Measurements from ENCODE around the gene DPEP2.

DPEP2 gene

DNA sequence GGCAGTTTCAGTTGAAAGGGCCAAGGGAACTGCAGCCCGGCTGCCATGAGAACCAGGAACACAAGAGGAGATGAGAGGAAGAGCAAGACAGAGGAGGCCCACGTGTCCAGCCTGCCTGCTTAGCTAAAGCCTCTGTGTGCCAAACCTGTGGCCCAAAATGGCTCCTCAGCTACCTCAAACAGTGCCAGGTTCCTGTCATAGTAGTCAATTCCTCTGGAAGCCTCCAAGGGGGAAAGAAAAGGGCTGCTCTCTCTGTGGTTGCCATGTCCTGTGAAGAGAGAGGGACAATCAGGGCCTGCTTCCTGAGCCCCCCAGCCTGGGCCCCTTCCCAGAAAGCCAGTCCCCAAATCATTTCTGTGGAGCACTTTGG lies 36.0 kb downstream of the DPEP2 start:
- no peak overlapping the region for H3K4me3 ChIP-seq (ENCODE audit: low read length)
- no peaks in the 10 kb centered on the region for H3K9me3 ChIP-seq (ENCODE audit: control insufficient read depth, insufficient read depth, low read length)
- H3K79me2 ChIP-seq (ENCODE audit: control insufficient read depth, low read length) = 0 out of 2 replicates have a peak, but pooled peaks cover 6% of the 10 kb centered on the region
- peaks cover 7% of the 10 kb centered on the region; the same call in 1 of the 2 replicates for H3F3A ChIP-seq (ENCODE audit: control insufficient read depth, insufficient read depth)
- H3K9me2 ChIP-seq (replicated peaks; ENCODE audit: control insufficient read depth, low read length) = no peaks in the 10 kb centered on the region
- H3K4me2 ChIP-seq (ENCODE audit: low read length) = no peak overlapping the region
- no peaks in the 10 kb centered on the region; the same call in 1 of the 2 replicates for H3K36me3 ChIP-seq (ENCODE audit: control insufficient read depth, low read length)
- no peak for TF ChIP-seq CTCF (IDR thresholded peaks at IDR 0.05; ENCODE audit: low read depth, low read length, poor library complexity, severe bottlenecking)
- 0 out of 2 replicates have a peak, but pooled peaks cover 3% of the 10 kb centered on the region for H4K20me1 ChIP-seq (ENCODE audit: control insufficient read depth, insufficient read depth, low read depth, low read length)
- H3K4me1 ChIP-seq (ENCODE audit: control insufficient read depth, low read length) = peaks cover 18% of the 10 kb centered on the region
- no peak overlapping the region for H3K27ac ChIP-seq (ENCODE audit: low read depth, low read length)
- no peaks in the 10 kb centered on the region for H3K27me3 ChIP-seq (ENCODE audit: control insufficient read depth, low read length)

DNA sequence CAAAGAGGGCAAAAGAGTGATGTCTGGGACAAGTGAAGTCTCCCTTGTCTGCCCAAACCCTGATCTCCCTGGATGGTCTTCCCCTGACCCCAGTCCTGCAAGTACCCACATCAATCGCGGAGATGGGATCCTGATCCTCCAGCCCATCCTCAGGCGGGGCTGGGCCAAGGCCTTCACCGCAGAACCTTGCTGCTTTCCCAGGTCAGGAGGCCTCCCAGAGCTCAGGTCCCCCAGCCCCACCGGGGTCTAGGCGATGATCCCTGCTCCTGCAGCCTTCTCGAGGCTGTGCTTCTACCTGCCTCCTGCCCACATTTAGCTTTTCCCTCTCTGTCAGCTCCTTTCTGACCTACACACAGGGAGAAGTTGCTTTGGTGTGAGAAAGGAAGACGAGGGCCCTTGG lies 37.1 kb downstream of the DPEP2 start:
- TF ChIP-seq EZH2phosphoT487 (IDR thresholded peaks at IDR 0.05; ENCODE audit: borderline replicate concordance, low read length) (no peak), CTCF (IDR thresholded peaks at IDR 0.05; ENCODE audit: low read depth, low read length, poor library complexity, severe bottlenecking) (no peak)
- peaks cover 7% of the 10 kb centered on the region; the same call in 1 of the 2 replicates for H3F3A ChIP-seq (ENCODE audit: control insufficient read depth, insufficient read depth)
- no peak overlapping the region for H3K4me3 ChIP-seq (ENCODE audit: low read length)
- no peaks in the 10 kb centered on the region; the same call in 1 of the 2 replicates for H3K36me3 ChIP-seq (ENCODE audit: control insufficient read depth, low read length)
- no peaks in the 10 kb centered on the region for H3K27me3 ChIP-seq (ENCODE audit: control insufficient read depth, low read length)
- H3K9me3 ChIP-seq (ENCODE audit: control insufficient read depth, insufficient read depth, low read length) = no peaks in the 10 kb centered on the region
- 0 out of 2 replicates have a peak, but pooled peaks cover 3% of the 10 kb centered on the region for H4K20me1 ChIP-seq (ENCODE audit: control insufficient read depth, insufficient read depth, low read depth, low read length)
- H3K79me2 ChIP-seq (ENCODE audit: control insufficient read depth, low read length) = 0 out of 2 replicates have a peak, but pooled peaks cover 6% of the 10 kb centered on the region
- no peaks in the 10 kb centered on the region for H3K9me2 ChIP-seq (replicated peaks; ENCODE audit: control insufficient read depth, low read length)
- H3K4me2 ChIP-seq (ENCODE audit: low read length) = no peak overlapping the region
- H3K4me1 ChIP-seq (ENCODE audit: control insufficient read depth, low read length) = peaks cover 9% of the 10 kb centered on the region
- no peak overlapping the region for H3K27ac ChIP-seq (ENCODE audit: low read depth, low read length)

DNA sequence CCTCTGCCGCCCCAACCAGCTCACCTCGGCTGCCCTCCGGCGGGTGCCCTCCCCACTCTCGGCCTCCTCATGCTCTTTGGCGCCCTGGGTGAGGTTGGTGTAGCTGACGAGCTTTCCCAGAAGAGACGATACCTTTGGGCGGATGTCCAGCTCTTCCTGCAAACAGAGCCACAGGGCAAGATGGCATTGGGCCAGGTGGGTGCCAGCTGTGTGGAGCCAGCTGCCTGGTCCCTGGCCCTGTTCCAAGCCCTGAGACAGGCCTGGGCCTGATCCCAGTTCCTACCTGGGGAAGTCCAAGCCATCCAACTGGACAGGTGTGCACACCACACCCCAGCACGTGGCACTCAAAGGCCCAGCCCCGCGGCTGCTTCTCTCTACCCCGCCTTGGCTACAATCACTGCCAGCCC lies 37.7 kb downstream of the DPEP2 start:
- no peak overlapping the region for H3K4me3 ChIP-seq (ENCODE audit: low read length)
- no peaks in the 10 kb centered on the region for H3K27me3 ChIP-seq (ENCODE audit: control insufficient read depth, low read length)
- H3K9me3 ChIP-seq (ENCODE audit: control insufficient read depth, insufficient read depth, low read length) = no peaks in the 10 kb centered on the region
- peaks cover 7% of the 10 kb centered on the region; the same call in 1 of the 2 replicates for H3F3A ChIP-seq (ENCODE audit: control insufficient read depth, insufficient read depth)
- no peak for TF ChIP-seq EZH2phosphoT487 (IDR thresholded peaks at IDR 0.05; ENCODE audit: borderline replicate concordance, low read length)
- TF ChIP-seq CTCF (IDR thresholded peaks at IDR 0.05; ENCODE audit: low read depth, low read length, poor library complexity, severe bottlenecking) = no peak
- no peak overlapping the region for H3K4me2 ChIP-seq (ENCODE audit: low read length)
- peaks cover 3% of the 10 kb centered on the region for H3K4me1 ChIP-seq (ENCODE audit: control insufficient read depth, low read length)
- H3K79me2 ChIP-seq (ENCODE audit: control insufficient read depth, low read length) = 0 out of 2 replicates have a peak, but pooled peaks cover under 1% of the 10 kb centered on the region
- no peaks in the 10 kb centered on the region; the same call in 1 of the 2 replicates for H3K36me3 ChIP-seq (ENCODE audit: control insufficient read depth, low read length)
- H3K9me2 ChIP-seq (replicated peaks; ENCODE audit: control insufficient read depth, low read length) = no peaks in the 10 kb centered on the region
- H4K20me1 ChIP-seq (ENCODE audit: control insufficient read depth, insufficient read depth, low read depth, low read length) = 0 out of 2 replicates have a peak, but pooled peaks cover 3% of the 10 kb centered on the region
- H3K27ac ChIP-seq (ENCODE audit: low read depth, low read length) = no peak overlapping the region

All from DOHH2 (cell line).